Amniotic stem cell (primary cell): ENCODE results near the gene GNAO1.

Experiments used
- DNase-seq: peaks from one replicate; lab custom pipeline; 2025; lab: John Stamatoyannopoulos, UW

The GNAO1 gene

GRCh38 chr16:56241596-56241995 is 50.3 kb downstream of the GNAO1 start:
- no peak for DNase-seq

- DNase-seq = no peak
Observed at GRCh38 chr16:56242740-56243139, 51.5 kb downstream of the GNAO1 start.

DNA sequence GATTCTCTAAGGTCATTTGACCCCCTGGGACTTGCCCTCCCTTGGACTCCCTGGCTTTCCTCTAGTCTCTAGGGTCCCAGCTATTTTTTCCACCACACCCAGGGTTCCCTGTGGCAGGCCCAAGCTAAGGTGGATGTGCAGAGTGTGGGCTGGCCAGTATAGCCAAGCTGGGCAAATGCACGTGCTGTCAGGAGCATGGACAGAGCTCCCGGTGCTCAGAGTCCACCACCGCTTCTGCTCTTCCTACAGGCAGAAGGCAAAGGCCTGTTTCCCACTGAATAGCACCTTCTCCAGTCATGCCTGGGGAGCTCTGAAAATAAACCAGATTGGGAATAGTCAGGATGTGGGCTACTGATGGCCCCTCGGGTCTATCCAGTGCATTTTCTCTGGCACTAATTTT is 53.3 kb downstream of the GNAO1 start:
- no peak for DNase-seq

GRCh38 chr16:56245197-56245596 is 53.9 kb downstream of the GNAO1 start:
- no peak for DNase-seq

DNA sequence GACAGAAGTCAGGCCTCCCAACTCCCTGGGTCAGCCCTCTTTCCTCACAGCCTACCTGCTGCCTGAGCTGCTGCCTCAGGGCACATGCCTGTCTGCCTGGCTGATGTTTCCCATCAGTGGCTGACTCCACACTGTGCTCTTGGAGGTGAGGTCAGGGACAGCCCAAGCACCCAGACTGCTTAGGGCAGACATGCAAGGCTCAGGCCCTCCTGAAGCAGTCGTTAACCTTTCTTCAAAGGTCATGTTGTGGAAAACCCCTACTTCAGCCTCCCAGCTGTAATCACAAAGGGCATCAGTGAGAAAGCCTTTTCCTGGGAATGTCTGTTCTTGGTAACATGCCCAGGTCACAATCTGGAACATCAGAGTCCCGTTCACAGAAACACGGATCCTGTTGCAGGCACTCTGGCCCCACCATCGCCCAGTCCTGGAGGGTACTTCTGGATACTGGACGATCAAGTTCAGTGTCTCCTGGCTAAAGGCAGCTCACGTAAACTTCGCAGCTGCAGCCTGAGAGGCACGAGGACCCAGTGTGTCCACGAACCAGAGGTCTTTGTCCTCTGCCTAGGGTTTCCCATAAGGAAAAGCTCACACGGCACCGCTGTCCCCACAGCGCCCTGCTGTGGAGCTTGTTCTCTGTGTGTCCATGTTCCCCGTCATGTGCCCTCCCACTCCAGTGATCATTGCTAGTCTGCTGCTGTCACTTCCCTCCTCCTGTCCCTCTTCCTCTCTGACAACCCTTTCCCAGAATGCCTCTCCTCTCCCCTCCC is 54.9 kb downstream of the GNAO1 start:
- DNase-seq = no peak

- DNase-seq = no peak
Observed at GRCh38 chr16:56247018-56247417, 55.7 kb downstream of the GNAO1 start.

DNA sequence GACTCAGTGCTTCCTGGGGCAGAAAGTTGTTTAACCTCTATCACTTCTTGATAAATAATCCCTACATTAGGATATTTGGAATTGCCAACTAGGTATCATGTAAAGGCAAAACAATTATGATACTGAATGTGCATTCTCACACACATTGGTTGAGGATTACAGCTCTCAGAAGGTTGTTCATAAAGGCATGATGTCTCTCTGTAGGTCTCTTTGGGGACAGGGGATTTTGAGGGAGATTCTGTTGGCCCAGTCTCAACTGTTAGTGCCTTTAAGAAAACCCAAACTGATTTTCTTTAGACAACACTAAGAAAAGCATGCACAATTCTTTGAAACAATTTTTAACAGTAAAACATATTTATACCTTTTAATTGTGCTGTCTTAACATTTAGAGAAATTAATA is 56.5 kb downstream of the GNAO1 start:
- DNase-seq = no peak

GRCh38 chr16:56252835-56253234 is 61.5 kb downstream of the GNAO1 start:
- DNase-seq = no peak

- DNase-seq = no peak
Observed at GRCh38 chr16:56255904-56256303, 64.6 kb downstream of the GNAO1 start.

DNA sequence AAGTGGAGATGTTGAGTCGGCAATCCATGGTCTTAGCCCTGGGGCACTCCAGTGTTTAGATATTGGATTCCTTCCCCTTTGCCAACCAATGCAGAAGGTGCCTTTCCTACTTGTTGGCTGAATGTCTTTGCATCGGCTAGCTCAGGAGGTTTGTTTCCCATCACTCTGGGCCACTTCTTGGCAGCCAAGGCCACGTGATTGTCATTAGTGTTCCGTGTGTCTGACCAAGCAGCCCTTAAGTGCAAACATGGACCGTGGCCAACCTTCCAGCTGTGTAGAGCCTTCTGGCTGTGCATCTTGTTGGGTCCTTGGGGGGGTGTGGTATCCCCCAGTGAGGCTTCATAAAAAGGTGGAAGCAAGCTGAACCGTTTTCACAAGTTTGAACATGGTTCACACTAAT is 66.0 kb downstream of the GNAO1 start:
- no peak for DNase-seq

DNA sequence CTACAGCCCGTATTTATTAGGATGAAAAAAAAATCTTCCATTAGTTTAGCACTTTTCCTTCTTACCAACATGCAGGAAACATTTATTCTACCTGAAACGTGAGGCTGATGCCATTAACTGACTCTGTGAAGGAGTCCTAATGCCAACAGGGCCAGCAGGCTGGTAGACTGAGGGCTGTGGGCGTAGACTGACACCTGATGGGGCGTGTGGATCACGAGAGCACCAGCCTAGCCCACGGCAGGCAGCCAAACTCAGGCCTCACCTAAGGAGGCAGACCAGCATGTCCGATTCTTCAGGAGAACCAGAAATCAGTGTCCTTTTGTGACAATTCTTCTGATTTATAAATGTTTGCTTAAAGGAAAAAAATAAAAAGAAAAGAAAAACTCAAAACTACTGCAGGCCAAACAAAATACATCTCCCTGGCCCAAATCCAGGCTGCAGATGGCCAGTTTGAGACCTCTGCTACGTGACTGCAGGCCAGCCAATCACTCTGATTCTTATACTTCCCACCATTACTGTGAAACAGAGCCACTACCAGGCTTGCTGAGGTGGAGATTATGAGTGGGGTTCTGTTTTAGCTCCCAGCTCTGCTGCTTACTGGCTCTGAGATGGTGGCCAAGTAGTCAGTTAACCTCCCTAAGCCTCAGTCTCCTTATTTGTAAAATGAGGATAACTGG is 66.5 kb downstream of the GNAO1 start:
- no peak for DNase-seq

DNA sequence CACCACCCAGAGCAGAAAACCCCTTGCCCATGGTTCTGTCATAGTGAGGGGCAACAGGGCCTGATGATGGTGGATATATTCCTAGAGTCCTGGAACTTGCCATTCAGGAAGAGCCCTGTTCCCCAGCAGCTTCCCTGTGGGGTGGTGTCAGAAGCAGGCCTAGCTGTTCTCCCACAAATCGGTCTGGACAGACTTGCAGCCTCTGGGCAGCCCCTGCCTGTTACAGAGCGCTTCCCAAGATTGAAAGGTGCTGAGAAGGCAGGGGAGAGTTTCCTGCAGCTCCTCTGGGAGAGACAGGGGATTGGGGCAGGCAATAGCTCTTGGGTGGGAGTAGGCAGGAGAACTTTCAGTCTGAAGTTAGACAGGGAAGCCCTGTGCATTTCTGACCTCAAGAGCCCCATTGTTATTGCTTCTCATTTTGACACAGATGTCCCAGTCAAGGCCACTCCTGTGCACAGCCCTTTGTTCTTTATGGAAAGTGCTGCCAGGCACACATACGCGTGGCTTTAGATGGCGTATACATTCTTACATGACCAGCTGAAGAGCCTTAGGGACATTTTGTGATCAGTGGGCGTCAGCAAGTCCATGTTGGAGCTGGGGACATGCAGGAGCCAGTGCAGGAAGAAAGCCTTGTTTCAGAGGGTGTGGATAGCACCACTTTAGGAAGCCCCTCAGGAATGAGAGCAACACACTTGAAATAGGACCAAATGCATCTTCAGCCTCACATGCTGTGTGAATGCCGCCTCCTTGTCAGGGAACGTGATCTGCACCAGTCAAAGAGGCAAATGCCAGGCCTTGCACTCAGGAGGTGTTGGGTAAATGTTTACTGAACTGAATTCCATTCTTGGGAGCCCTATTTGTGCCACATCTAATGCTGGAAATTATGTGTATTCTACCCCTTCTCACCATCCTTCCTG is 67.5 kb downstream of the GNAO1 start:
- DNase-seq = no peak

DNA sequence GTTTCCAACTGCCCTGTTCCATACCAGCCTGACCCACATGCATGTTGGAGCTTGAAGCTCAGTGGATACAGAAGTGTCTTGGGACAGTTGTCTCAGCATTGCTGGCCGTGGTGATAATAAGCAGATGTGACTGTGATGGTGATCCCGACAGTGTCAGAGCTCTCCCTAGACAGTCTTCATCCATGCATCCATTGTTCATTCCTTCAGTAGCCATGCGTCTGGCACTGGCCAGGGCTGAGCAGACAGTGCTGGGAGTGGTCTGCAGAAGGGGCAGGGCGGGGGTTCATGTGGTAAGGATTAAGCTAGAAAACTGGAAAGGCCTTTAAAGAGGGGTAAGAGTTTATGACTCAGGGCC is 68.1 kb downstream of the GNAO1 start:
- DNase-seq = no peak

DNA sequence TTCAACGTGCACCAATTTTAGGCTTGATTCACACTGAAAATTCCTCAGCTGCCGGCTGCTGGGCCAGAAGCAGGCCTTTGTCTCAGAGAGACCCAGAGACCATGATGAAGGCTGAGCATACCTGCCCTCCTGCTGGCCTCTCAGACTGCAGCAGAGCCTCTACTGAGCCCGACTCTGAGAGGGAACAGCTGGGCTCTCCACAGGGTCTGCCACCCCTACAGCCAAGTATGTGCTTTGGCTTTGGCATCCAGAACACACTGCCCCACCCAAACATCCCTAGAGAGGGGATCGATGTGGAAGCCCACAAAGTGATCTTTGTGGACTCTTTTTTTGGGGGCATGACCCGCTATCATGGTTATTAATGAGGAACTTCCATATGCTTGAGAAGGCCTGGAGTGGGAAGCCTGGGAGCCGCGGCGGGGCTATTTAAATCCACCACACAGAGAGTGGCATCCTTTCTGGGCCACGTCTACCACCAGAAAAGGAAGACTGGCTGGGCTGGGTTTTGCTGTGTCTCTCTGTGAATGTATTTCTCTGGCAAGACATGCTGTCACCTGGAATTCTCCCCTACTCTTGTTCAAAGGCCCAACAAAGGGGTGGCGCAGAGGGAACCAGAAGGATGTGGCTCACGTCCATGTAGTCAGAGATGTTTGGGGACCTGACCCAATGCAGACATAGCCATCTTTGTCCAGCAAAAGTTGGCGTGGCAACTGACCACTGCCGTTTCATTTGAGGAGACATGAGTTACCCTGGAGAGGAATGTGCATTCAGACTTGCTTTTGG is 69.3 kb downstream of the GNAO1 start:
- DNase-seq = no peak

DNA sequence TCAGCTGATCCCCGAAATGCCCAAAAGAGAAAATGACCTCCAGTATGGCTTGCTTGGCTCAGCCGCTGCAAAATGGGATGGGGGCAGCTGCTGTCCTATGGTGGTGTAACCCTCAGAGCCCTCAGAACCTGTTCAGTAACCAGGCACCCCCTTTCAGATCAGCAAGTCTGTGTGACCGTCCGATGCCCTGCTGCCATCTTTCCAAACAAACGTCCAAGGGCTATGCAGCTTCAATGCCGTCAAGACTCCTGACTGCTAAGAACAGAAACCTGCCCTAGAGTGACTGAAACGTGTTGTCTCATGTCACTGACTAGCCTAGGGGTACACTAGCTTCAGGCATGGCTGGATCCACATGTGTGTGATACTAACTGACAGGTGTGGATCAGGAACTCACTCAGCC is 70.4 kb downstream of the GNAO1 start:
- no peak for DNase-seq

DNA sequence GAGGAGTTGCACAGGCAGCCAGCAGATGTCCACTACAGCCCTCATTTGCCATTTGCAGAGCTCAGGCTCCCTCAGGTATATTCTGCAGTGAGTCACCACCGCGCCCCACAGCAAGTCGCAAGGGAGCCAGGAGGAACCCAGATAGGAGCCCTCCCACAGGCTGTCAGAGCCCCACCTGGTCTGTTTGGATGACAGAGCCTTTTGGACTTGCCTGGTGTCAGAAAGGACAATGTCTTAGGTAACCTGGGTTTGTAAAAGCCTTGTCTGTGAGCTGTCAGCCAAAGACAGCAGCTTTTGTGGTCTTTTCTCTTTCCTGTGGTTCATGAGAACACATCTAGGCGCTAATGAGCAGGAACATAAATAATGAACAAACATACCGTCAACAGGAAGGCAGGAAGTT is 70.9 kb downstream of the GNAO1 start:
- DNase-seq = no peak

GRCh38 chr16:56262551-56263245 is 71.4 kb downstream of the GNAO1 start:
- DNase-seq = no peak

GRCh38 chr16:56263711-56264608 is 72.7 kb downstream of the GNAO1 start:
- no peak for DNase-seq

DNA sequence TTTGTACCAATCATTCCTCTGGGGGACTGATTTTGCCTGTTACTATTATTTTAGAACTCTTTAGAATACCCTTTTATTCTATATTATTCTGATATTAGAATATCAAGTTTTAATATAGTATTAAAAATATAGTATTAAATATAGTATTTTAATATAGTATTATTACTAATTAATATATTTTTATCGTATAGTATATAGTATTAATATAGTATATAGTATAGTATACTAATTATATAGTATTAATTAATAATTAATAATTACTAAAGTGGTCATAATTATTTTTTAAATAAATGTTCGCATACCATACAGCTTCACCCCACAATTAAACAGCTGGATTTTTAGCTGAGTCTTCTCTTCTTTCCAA is 73.3 kb downstream of the GNAO1 start:
- no peak for DNase-seq

DNA sequence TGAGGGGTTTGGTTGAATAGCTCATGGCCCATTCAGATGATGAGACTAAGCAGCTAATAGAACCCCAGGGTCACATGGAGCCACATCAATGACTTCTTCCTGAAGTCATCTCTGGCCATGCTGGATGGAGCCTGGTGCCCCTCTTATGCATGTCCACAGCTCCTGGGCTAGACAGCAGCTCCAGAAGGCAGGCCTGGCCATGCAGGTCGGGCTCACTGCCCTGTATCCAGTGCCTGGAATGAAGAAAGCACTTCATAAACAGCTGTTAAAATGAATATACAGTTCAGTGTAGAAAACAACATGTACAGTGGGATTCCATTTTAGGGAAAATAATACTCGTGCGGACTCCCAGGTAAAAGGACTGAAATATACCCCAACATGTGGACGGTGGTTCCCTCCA is 73.9 kb downstream of the GNAO1 start:
- DNase-seq = no peak
